ENCODE results near the gene GASK1A. TPM values are rescaled to one million over a fixed set of nuclear protein-coding genes. Genes with fewer than 3 reads are reported as not detected.

The GASK1A gene
- total and polyA plus RNA-seq, 2 of the 4 experiments (the other 2 are of a cell fraction), result 0.18 to 0.19 TPM

- no peak overlapping the region for H2BK120ac ChIP-seq (ENCODE audit: low read depth, low read length)
- no peak overlapping the region for H2AK5ac ChIP-seq (ENCODE audit: low read depth, low read length)
- H3K4me2 ChIP-seq (ENCODE audit: low read depth, low read length), result no peak overlapping the region
- no peak for TF ChIP-seq USF2 (IDR thresholded peaks at IDR 0.05; ENCODE audit: low read depth, low read length)
- no peak for TF ChIP-seq MXI1 (IDR thresholded peaks at IDR 0.05; ENCODE audit: borderline replicate concordance, low read depth, low read length)
- no peak for TF ChIP-seq CHD1 (IDR thresholded peaks at IDR 0.05; ENCODE audit: low read depth, low read length)
- no peak for TF ChIP-seq POLR2A (IDR thresholded peaks at IDR 0.05; ENCODE audit: low read depth, low read length)
- ATAC-seq (ENCODE audit: low read depth) (no peak), DNase-seq (no peak)
- no peaks in the 10 kb centered on the region for H3K4me1 ChIP-seq (ENCODE audit: control insufficient read depth, insufficient read depth, low read length)
- H3K9me1 ChIP-seq (ENCODE audit: insufficient read depth, low read length), result no peaks in the 10 kb centered on the region
- no peaks in the 10 kb centered on the region for H4K20me1 ChIP-seq (ENCODE audit: insufficient read depth, low read length)
- no peak overlapping the region for H4K91ac ChIP-seq (ENCODE audit: insufficient read depth, low read depth, low read length)
- H3K4ac ChIP-seq (ENCODE audit: low read depth, low read length), result no peak overlapping the region
- H4K5ac ChIP-seq (ENCODE audit: low read depth, low read length), result no peak overlapping the region
- H3K9me3 ChIP-seq (ENCODE audit: control insufficient read depth, insufficient read depth, low read length), result no peaks in the 10 kb centered on the region
- H2BK20ac ChIP-seq (ENCODE audit: low read depth, low read length), result no peak overlapping the region
- intact Hi-C loops (cut with micrococcal nuclease) (no loop called here), in situ Hi-C loops (cut with MboI; ENCODE audit: low sequenced_read_pairs) (no loop called here), dilution Hi-C loops (cut with HindIII; ENCODE audit: low sequenced_read_pairs, unreplicated experiment) (no loop called here)
- POLR2A ChIA-PET (ENCODE audit: unreplicated experiment), result no interaction called here
- H3K56ac ChIP-seq (ENCODE audit: extremely low read depth, insufficient read depth, low read length), result no peak overlapping the region
- no TSS peak for BruUV-seq (replicated peaks)
- H2BK5ac ChIP-seq (ENCODE audit: low read depth, low read length, poor library complexity, severe bottlenecking), result no peak overlapping the region
- H3K4me3 ChIP-seq (ENCODE audit: insufficient read depth, low read depth, low read length), result no peak overlapping the region
- peaks cover 11% of the 10 kb centered on the region; the same call in 1 of the 2 replicates for H3K36me3 ChIP-seq (ENCODE audit: control insufficient read depth, insufficient read depth, low read length)
- H4K8ac ChIP-seq (ENCODE audit: low read depth in 2 of 2, low read length in 2 of 2), result no peak overlapping the region
- H3K23ac ChIP-seq (ENCODE audit: low read depth, low read length), result no peak overlapping the region
- no peak overlapping the region for H2BK15ac ChIP-seq (ENCODE audit: low read depth, low read length)
- H3K27me3 ChIP-seq (ENCODE audit: control insufficient read depth, insufficient read depth, low read length), result no peaks in the 10 kb centered on the region
- no peak overlapping the region for H3K9ac ChIP-seq (ENCODE audit: low read depth, low read length)
- no peak overlapping the region for H2AFZ ChIP-seq (replicated peaks; ENCODE audit: low read length, poor library complexity)
- H3K79me1 ChIP-seq (ENCODE audit: low read depth in 1 of 2, low read length in 2 of 2), result no peaks in the 10 kb centered on the region
- CTCF ChIA-PET, result no interaction called here
- H3K14ac ChIP-seq (replicated peaks; ENCODE audit: low read depth, low read length), result no peak overlapping the region
- WGBS, 2 experiments (ENCODE audit: extremely low coverage in 2 of 2, insufficient read length in 1 of 2), result 81% methylated on average over 2 of the region's 5 CpGs; no CpG with 5 or more reads in 1 of the 2 experiments
- no peak overlapping the region for H2AK9ac ChIP-seq (replicated peaks; ENCODE audit: low read depth, low read length, poor library complexity)
- no peak overlapping the region for H3K18ac ChIP-seq (ENCODE audit: low read depth, low read length)
- H3K27ac ChIP-seq (ENCODE audit: insufficient read depth, low read length), result no peak overlapping the region
Observed at GRCh38 chr3:43075904-43076661, 97.0 kb downstream of the GASK1A start.

All from IMR-90 (cell line).